ENCODE results near the gene ZNF646. TPM values are rescaled to one million over a fixed set of nuclear protein-coding genes. Genes with fewer than 3 reads are reported as not detected.
A peak's percentile ranks its signal among the peaks of the same experiment; 100 is the strongest.

The ZNF646 gene
- total and polyA plus RNA-seq, 2 of the 13 experiments (the other 11 are each of a cell fraction or from before 2014, with no cell fraction given) = 3.4 to 10.9 TPM

DNA sequence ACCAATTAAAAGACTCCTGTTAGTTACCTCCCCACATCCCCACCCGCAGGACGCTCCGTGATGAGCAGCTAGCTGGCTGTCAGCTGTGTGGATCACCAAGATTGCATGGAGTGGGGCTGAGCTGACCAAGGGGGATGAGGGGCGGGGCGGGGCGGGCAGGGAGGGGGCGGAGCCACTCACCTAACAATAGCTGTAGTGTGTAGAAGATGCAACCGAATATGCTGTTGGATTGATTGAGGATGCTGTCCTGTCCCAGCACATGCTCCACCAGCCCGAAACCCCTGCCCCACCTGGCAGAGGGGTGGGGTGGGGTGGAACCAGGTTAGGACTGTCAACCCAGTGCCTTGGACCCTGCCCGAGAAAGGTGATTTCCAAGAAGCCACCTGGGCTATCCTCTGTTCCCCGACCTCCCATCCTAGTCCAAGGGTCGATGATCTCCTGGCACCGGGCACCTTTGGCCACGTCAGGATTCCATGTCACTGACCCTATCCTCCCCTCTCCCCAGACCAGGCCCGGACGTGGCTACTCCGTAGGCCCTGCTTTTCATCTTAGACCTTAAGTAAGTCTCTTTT, 19.0 kb downstream of the ZNF646 start (continued):
- no peak for TF ChIP-seq ZNF230 (CRISPR knock-in tag; IDR thresholded peaks at IDR 0.05)
- TF ChIP-seq SP4 (CRISPR knock-in tag; IDR thresholded peaks at IDR 0.05) = 0 out of 2 replicates have a peak, but pooled peaks have one; percentile 46
- TF ChIP-seq CBX5 (CRISPR knock-in tag; IDR thresholded peaks at IDR 0.05; ENCODE audit: borderline replicate concordance) = peak; percentile 28; the same call in 1 of the 2 replicates
- no peak for TF ChIP-seq MBD4 (IDR thresholded peaks at IDR 0.05; ENCODE audit: borderline replicate concordance, low read length)
- TF ChIP-seq HDAC6 (IDR thresholded peaks at IDR 0.05; ENCODE audit: low read depth, low read length) = no peak
- no peak for TF ChIP-seq ZHX2 (IDR thresholded peaks at IDR 0.05; ENCODE audit: low read depth)
- no peak for TF ChIP-seq ZHX2 (CRISPR knock-in tag; IDR thresholded peaks at IDR 0.05; ENCODE audit: borderline replicate concordance)
- TF ChIP-seq ZZZ3 (CRISPR knock-in tag; IDR thresholded peaks at IDR 0.05; ENCODE audit: borderline replicate concordance) = no peak
- no peak for TF ChIP-seq HOXD1 (CRISPR knock-in tag; IDR thresholded peaks at IDR 0.05)
- TF ChIP-seq, protein P1, sequence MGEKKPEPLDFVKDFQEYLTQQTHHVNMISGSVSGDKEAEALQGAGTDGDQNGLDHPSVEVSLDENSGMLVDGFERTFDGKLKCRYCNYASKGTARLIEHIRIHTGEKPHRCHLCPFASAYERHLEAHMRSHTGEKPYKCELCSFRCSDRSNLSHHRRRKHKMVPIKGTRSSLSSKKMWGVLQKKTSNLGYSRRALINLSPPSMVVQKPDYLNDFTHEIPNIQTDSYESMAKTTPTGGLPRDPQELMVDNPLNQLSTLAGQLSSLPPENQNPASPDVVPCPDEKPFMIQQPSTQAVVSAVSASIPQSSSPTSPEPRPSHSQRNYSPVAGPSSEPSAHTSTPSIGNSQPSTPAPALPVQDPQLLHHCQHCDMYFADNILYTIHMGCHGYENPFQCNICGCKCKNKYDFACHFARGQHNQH (CRISPR knock-in tag; IDR thresholded peaks at IDR 0.05) = peak; percentile 18; the same call in 1 of the 2 replicates
- TF ChIP-seq NRL (CRISPR knock-in tag; IDR thresholded peaks at IDR 0.05; ENCODE audit: borderline replicate concordance) = no peak
- no peak for TF ChIP-seq TERF1 (CRISPR knock-in tag; IDR thresholded peaks at IDR 0.05)
- no peak for TF ChIP-seq THAP7 (CRISPR knock-in tag; IDR thresholded peaks at IDR 0.05)
- peak; percentile 21; the same call in 1 of the 2 replicates for TF ChIP-seq HOXA5 (CRISPR knock-in tag; IDR thresholded peaks at IDR 0.05)
- TF ChIP-seq ZFP41 (CRISPR knock-in tag; IDR thresholded peaks at IDR 0.05; ENCODE audit: borderline replicate concordance) = no peak
- TF ChIP-seq, protein P2, sequence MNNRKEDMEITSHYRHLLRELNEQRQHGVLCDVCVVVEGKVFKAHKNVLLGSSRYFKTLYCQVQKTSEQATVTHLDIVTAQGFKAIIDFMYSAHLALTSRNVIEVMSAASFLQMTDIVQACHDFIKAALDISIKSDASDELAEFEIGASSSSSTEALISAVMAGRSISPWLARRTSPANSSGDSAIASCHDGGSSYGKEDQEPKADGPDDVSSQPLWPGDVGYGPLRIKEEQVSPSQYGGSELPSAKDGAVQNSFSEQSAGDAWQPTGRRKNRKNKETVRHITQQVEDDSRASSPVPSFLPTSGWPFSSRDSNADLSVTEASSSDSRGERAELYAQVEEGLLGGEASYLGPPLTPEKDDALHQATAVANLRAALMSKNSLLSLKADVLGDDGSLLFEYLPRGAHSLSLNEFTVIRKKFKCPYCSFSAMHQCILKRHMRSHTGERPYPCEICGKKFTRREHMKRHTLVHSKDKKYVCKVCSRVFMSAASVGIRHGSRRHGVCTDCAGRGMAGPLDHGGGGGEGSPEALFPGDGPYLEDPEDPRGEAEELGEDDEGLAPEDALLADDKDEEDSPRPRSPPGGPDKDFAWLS (CRISPR knock-in tag; IDR thresholded peaks at IDR 0.05; ENCODE audit: borderline replicate concordance) = no peak
- no peak for TF ChIP-seq KLF13 (CRISPR knock-in tag; IDR thresholded peaks at IDR 0.05)
- no peak for TF ChIP-seq TOE1 (CRISPR knock-in tag; IDR thresholded peaks at IDR 0.05)
- no peak for TF ChIP-seq POGZ (CRISPR knock-in tag; IDR thresholded peaks at IDR 0.05)
